ENCODE results near the gene NAA20.

Gene NAA20

GRCh38 chr20:19993958-19994669, 23.0 kb upstream of the NAA20 start:
- H3K36me3 ChIP-seq (ENCODE audit: low read length) = no peaks in the 10 kb centered on the region

GRCh38 chr20:19995220-19995863, 21.8 kb upstream of the NAA20 start:
- Histone ChIP-seq H3F3A (ENCODE audit: insufficient read depth) (no peaks in the 10 kb centered on the region), H3K27ac (ENCODE audit: low read depth, low read length) (no peak overlapping the region), H3K79me2 (ENCODE audit: insufficient read depth, low read length) (no peaks in the 10 kb centered on the region), H3K36me3 (ENCODE audit: low read length) (no peaks in the 10 kb centered on the region), H3K9me2 (replicated peaks; ENCODE audit: insufficient read depth, low read length) (no peaks in the 10 kb centered on the region), H3K9ac (ENCODE audit: low read length) (no peak overlapping the region), H3K4me3 (ENCODE audit: insufficient read depth, low read length, poor library complexity, severe bottlenecking) (no peak overlapping the region), H2AFZ (ENCODE audit: low read depth, low read length, severe bottlenecking) (no peak overlapping the region), H3K9me3 (ENCODE audit: insufficient read depth, low read length) (no peaks in the 10 kb centered on the region), H3K27me3 (ENCODE audit: low read length) (no peaks in the 10 kb centered on the region), H4K20me1 (ENCODE audit: low read depth, low read length) (no peaks in the 10 kb centered on the region), H3K4me2 (ENCODE audit: low read depth, low read length, poor library complexity, severe bottlenecking) (no peak overlapping the region)
- TF ChIP-seq EZH2phosphoT487 (conservative IDR thresholded peaks at IDR 0.05; ENCODE audit: low read length) (no peak), CTCF (IDR thresholded peaks at IDR 0.05; ENCODE audit: insufficient read depth, low read length, poor library complexity, severe bottlenecking) (peak; percentile 66)

More at GRCh38 chr20:19993958-19994669, 23.0 kb upstream of the NAA20 start:
- no peak overlapping the region for H3K9ac ChIP-seq (ENCODE audit: low read length)
- no peaks in the 10 kb centered on the region for H3F3A ChIP-seq (ENCODE audit: insufficient read depth)
- no peak for TF ChIP-seq CTCF (IDR thresholded peaks at IDR 0.05; ENCODE audit: insufficient read depth, low read length, poor library complexity, severe bottlenecking)
- TF ChIP-seq EZH2phosphoT487 (conservative IDR thresholded peaks at IDR 0.05; ENCODE audit: low read length) = no peak
- no peaks in the 10 kb centered on the region for H3K79me2 ChIP-seq (ENCODE audit: insufficient read depth, low read length)
- H3K9me2 ChIP-seq (replicated peaks; ENCODE audit: insufficient read depth, low read length) = no peaks in the 10 kb centered on the region
- H3K27ac ChIP-seq (ENCODE audit: low read depth, low read length) = no peak overlapping the region
- H2AFZ ChIP-seq (ENCODE audit: low read depth, low read length, severe bottlenecking) = no peak overlapping the region
- H4K20me1 ChIP-seq (ENCODE audit: low read depth, low read length) = no peaks in the 10 kb centered on the region
- no peak overlapping the region for H3K4me3 ChIP-seq (ENCODE audit: insufficient read depth, low read length, poor library complexity, severe bottlenecking)
- H3K9me3 ChIP-seq (ENCODE audit: insufficient read depth, low read length) = no peaks in the 10 kb centered on the region
- H3K4me2 ChIP-seq (ENCODE audit: low read depth, low read length, poor library complexity, severe bottlenecking) = no peak overlapping the region
- no peaks in the 10 kb centered on the region for H3K27me3 ChIP-seq (ENCODE audit: low read length)

GRCh38 chr20:19996222-19996621, 20.9 kb upstream of the NAA20 start:
- no peaks in the 10 kb centered on the region for H3F3A ChIP-seq (ENCODE audit: insufficient read depth)
- H3K27me3 ChIP-seq (ENCODE audit: low read length) = no peaks in the 10 kb centered on the region
- no peaks in the 10 kb centered on the region for H3K36me3 ChIP-seq (ENCODE audit: low read length)
- no peak overlapping the region for H3K9ac ChIP-seq (ENCODE audit: low read length)
- H3K9me3 ChIP-seq (ENCODE audit: insufficient read depth, low read length) = no peaks in the 10 kb centered on the region
- no peaks in the 10 kb centered on the region for H3K9me2 ChIP-seq (replicated peaks; ENCODE audit: insufficient read depth, low read length)
- H3K27ac ChIP-seq (ENCODE audit: low read depth, low read length) = no peak overlapping the region
- no peak for TF ChIP-seq EZH2phosphoT487 (conservative IDR thresholded peaks at IDR 0.05; ENCODE audit: low read length)
- no peak for TF ChIP-seq CTCF (IDR thresholded peaks at IDR 0.05; ENCODE audit: insufficient read depth, low read length, poor library complexity, severe bottlenecking)
- H3K79me2 ChIP-seq (ENCODE audit: insufficient read depth, low read length) = no peaks in the 10 kb centered on the region
- no peak overlapping the region for H3K4me3 ChIP-seq (ENCODE audit: insufficient read depth, low read length, poor library complexity, severe bottlenecking)
- no peaks in the 10 kb centered on the region for H4K20me1 ChIP-seq (ENCODE audit: low read depth, low read length)
- H2AFZ ChIP-seq (ENCODE audit: low read depth, low read length, severe bottlenecking) = no peak overlapping the region
- no peak overlapping the region for H3K4me2 ChIP-seq (ENCODE audit: low read depth, low read length, poor library complexity, severe bottlenecking)

Measured in SU-DHL-6 (cell line).